Mesothelial cell of epicardium (in vitro differentiated cells): ENCODE data around the gene TSPAN12. TPM values are rescaled to one million over a fixed set of nuclear protein-coding genes. Genes with fewer than 3 reads are reported as not detected.

Experiments used
- DNase-seq, 2 experiments: peaks; one replicate each; pipeline ENCODE4 v3.0.0; 2021; ENCODE audit warnings: low spot score in 2 of 2; ENCODE audit not compliant: unreplicated experiment in 2 of 2
- H3K27ac Mint-ChIP-seq: 2 replicates; pipeline ENCODE4 v1.8.0; 2021; ENCODE audit warnings: mixed read lengths
- H3K27me3 Mint-ChIP-seq: 2 replicates; pipeline ENCODE4 v1.8.0; 2021; ENCODE audit warnings: low read depth, mixed read lengths
- H3K36me3 Mint-ChIP-seq: 2 replicates; pipeline ENCODE4 v1.8.0; 2021; ENCODE audit warnings: mixed read lengths
- H3K4me1 Mint-ChIP-seq: 2 replicates; pipeline ENCODE4 v1.8.0; 2021; ENCODE audit warnings: mixed read lengths
- H3K4me3 Mint-ChIP-seq: 2 replicates; pipeline ENCODE4 v1.8.0; 2021; ENCODE audit warnings: mild to moderate bottlenecking, moderate library complexity, mixed read lengths
- H3K9me3 Mint-ChIP-seq: 2 replicates; pipeline ENCODE4 v1.8.0; 2021; ENCODE audit warnings: mixed read lengths
- total RNA-seq: library from RNA; stranded (reverse); gene quantifications from 3 replicates; pipeline ENCODE4 v1.2.1, GENCODE V29; 2021
- TF ChIP-seq, protein P1 (sequence below): fragments of 200-600 bp; sonication (generic); IDR thresholded peaks from one replicate; pipeline ENCODE4 v1.5.0; 2021; ENCODE audit warnings: antibody characterized with exemption; ENCODE audit not compliant: unreplicated experiment

TSPAN12 gene
- total RNA-seq, 1 donor from 2014 or later: 7.3 TPM

DNA sequence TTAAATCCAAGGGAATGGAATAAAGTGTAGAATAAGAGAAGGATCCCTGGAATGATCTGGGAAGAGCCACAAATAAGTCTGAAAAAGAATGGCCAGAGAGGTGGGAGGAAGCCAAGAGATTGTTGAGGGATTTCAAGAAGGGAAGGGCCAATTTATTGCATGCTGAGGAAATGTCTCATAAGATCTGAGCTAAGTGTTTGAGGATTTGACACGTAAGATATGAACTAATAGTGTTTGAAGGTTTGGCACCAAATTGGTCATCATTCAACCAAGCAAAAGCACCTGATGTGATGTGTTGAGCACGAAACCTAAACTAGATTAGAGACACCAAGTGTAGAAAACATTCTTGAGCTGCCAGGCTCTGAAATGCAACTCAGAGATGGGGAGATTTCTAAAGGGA lies 97.9 kb downstream of the TSPAN12 start:
- Mint-ChIP-seq H3K4me1 (peaks cover 2% of the 10 kb centered on the region), H3K27ac (no peak overlapping the region)

DNA sequence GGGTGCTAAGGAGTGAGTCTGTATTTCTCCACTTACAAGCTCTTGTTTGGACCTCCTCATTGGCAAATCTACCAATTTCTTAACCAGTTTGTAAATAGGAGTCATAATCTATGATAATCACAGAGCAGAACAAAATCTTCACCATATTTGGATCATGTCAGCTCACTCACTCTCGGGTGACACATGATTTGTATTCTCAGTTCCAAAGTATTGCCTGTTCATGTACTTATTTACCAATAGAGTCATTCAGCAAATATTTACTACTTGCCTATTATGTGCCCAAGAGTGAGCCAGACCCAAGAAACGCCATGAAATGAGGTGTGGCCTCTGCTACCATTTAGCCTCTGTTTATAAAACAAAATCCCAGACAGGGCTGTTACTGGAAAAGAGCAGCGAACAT lies 114.8 kb downstream of the TSPAN12 start:
- no peak overlapping the region for H3K27ac Mint-ChIP-seq
- TF ChIP-seq, protein P1, sequence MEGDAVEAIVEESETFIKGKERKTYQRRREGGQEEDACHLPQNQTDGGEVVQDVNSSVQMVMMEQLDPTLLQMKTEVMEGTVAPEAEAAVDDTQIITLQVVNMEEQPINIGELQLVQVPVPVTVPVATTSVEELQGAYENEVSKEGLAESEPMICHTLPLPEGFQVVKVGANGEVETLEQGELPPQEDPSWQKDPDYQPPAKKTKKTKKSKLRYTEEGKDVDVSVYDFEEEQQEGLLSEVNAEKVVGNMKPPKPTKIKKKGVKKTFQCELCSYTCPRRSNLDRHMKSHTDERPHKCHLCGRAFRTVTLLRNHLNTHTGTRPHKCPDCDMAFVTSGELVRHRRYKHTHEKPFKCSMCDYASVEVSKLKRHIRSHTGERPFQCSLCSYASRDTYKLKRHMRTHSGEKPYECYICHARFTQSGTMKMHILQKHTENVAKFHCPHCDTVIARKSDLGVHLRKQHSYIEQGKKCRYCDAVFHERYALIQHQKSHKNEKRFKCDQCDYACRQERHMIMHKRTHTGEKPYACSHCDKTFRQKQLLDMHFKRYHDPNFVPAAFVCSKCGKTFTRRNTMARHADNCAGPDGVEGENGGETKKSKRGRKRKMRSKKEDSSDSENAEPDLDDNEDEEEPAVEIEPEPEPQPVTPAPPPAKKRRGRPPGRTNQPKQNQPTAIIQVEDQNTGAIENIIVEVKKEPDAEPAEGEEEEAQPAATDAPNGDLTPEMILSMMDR: no peak
- no peak for DNase-seq
- no peaks in the 10 kb centered on the region for H3K36me3 Mint-ChIP-seq
- no peaks in the 10 kb centered on the region for H3K9me3 Mint-ChIP-seq
- no peak overlapping the region for H3K4me3 Mint-ChIP-seq
- H3K27me3 Mint-ChIP-seq: no peaks in the 10 kb centered on the region
- peaks cover 2% of the 10 kb centered on the region for H3K4me1 Mint-ChIP-seq

More for the DNA sequence above, 97.9 kb downstream of the TSPAN12 start:
- Mint-ChIP-seq H3K9me3 (no peaks in the 10 kb centered on the region), H3K27me3 (no peaks in the 10 kb centered on the region), H3K4me3 (no peak overlapping the region), H3K36me3 (no peaks in the 10 kb centered on the region)
- DNase-seq: no peak
- TF ChIP-seq, protein P1: no peak

DNA sequence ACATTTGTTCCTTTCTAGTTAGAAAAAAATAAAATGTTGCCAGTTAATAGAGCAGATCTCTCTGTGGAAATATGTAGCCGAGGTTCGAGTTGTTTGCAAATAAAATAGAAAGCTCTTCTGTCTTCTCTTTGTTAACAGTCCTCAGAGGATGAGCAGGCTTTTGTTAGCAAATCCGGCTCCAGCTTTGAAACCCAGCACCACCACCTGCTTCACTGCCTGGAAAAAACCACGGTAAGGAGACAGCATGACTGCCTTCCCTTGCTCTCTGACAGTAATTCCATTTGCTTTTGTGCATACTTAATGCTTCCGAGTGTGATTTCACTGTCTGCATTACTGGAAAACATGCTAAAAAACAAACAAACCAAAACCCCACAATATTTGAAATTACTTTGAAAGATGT lies 115.6 kb downstream of the TSPAN12 start:
- DNase-seq: no peak
- H3K27me3 Mint-ChIP-seq: no peaks in the 10 kb centered on the region
- no peaks in the 10 kb centered on the region for H3K36me3 Mint-ChIP-seq
- TF ChIP-seq, protein P1: no peak
- H3K9me3 Mint-ChIP-seq: no peaks in the 10 kb centered on the region
- H3K4me1 Mint-ChIP-seq: peaks cover 2% of the 10 kb centered on the region
- H3K4me3 Mint-ChIP-seq: no peak overlapping the region
- H3K27ac Mint-ChIP-seq: no peak overlapping the region

DNA sequence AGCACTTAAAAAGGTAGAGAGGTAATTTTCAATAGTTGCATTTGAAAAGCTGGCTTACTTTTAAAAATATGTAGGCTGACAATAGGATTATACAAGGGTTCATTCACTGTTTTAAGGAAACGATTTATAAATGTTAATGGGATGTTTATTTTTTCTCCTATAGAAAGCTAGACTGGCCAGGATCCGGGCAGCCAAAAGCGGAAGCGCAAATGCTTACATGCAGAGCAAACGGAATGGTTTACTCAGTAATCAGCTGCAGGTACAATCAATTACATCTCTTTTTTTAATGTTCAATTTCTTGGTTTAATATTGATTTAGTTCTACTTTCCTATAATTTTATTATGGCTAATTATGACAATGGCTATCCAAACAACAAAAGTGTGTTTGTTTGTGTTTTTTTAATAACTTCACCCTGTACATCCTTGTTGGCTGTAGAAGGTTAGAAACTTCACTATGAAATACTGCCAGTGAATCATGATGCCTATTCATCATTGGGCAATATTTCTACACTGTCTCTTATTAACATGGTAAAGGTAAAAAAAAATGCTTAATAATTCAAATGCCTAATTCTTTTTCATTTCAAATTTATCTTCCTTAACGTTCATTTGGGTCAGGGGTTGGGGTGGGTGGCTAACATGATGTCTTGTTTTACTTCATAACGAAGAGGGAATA lies 116.4 kb downstream of the TSPAN12 start:
- Mint-ChIP-seq H3K4me1 (peaks cover 2% of the 10 kb centered on the region), H3K9me3 (no peaks in the 10 kb centered on the region), H3K27ac (no peak overlapping the region), H3K27me3 (no peaks in the 10 kb centered on the region), H3K36me3 (no peaks in the 10 kb centered on the region), H3K4me3 (no peak overlapping the region)
- TF ChIP-seq, protein P1: no peak
- no peak for DNase-seq

DNA sequence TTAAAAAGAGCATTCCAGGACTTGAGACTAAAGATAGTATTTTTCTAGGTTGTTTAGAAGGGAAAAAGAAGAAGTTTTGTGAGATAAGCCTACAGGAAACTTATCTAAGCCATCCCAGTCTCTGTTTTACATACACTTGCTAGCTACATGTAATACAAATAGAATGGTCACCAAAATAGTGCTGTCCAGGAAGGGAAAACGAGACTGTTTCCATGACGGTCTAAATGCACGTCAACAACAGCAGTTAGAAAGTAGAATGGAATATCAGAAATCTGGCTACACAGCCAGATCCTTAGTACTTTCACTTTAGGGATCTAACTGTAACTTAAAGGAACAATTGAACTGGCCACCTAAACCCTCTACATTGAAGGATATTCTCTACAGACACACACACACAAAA lies 117.6 kb downstream of the TSPAN12 start:
- no peak for DNase-seq

More for the DNA sequence above, 117.6 kb downstream of the TSPAN12 start:
- Mint-ChIP-seq H3K36me3 (no peaks in the 10 kb centered on the region), H3K9me3 (no peaks in the 10 kb centered on the region), H3K27ac (no peak overlapping the region), H3K4me1 (peaks cover 4% of the 10 kb centered on the region), H3K4me3 (no peak overlapping the region), H3K27me3 (no peaks in the 10 kb centered on the region)
- TF ChIP-seq, protein P1: no peak
